Globus pallidus (tissue), 1 donor: ENCODE results near the gene SHISA6.

Experiments used
- DNase-seq: peaks from one replicate; pipeline ENCODE4 v3.0.0-alpha.2; 2015; ENCODE audit warnings: low spot score

SHISA6 gene

GRCh38 chr17:11583306-11583992 is 342.4 kb downstream of the SHISA6 start:
- DNase-seq: no peak

DNA sequence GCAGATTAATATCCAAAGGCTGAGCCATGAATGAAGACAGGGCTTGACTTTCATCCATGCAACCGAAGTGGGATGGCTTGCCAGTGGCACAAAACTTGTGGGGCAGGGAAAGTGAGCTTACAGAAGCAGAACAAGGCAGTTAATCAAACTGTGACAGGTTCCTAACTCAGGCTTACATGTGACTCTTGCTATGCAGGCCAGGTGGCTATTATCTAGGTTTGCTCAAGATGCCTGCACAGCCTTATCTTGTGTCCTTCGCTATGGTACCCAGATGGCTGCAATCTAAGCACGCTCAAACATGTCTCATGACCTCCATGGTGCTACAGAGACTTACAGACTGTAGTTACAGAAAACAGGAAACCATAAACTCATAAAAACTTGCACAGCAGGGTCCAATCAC is 348.7 kb downstream of the SHISA6 start:
- no peak for DNase-seq

DNA sequence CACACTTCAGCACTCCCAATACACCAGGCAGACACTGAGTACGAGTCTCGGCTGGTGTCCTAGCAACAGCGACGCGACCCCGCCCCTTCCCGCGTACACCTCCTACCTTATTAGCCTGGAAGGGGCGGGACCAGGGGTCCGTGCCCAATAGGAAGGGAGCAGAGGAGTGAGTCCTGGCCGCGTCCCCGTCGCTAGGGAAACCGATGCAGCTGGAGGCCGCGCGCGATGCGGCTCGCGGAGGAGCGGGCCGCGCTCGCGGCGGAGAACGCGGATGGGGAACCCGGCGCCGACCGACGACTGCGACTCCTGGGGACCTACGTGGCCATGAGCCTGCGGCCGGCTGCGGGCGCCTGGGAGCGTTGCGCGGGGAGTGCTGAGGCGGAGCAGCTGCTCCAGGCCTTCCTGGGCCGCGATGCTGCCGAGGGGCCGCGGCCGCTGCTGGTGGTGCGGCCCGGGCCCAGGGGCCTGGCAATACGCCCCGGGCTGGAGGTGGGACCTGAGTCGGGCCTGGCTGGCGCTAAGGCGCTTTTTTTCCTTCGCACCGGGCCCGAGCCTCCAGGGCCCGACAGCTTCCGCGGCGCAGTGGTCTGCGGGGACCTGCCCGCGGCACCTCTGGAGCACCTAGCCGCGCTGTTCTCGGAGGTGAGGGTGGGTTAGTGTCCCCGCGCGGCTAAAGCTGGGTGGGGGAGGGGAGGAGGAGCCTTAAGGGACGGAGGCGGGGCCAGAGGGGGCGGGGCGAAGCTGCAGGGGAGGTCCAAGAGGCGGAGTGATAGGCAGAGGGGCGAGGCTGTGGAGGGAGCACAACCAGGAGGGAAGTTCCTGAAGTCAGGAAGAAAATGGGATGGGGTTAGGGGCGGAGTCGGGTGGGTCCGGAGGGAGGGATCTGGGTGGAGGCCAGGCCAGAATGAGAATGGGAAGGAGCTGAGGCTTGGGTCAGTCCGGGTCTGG is 357.5 kb downstream of the SHISA6 start, which contains the start of gene DNAH9:
Gene DNAH9, plus strand, starts transcription at position 197 of the 948 bp plus-strand sequence. Its CDS starts 29 bp downstream, at position 226.
- peak; percentile 84 for DNase-seq

DNA sequence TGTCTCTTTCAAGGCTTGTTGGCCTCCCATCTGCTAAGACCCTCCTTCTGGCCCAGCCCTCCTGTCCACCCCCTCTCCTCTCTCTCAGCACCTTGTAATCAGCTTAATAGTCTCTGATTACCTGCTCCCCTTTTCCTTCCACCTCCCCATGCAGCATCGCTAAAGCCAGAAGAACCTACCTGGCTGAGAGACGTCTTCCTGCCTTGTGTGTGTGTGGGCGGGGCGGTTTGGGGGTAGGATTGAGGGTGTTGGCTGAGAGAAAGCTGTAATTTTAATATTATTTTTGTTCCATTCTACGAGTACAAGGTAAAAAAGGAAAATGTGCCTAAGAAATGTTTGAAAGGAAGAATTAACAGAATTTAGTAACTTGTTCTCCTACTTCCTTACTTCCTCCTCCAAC is 360.6 kb downstream of the SHISA6 start:
- no peak for DNase-seq

DNA sequence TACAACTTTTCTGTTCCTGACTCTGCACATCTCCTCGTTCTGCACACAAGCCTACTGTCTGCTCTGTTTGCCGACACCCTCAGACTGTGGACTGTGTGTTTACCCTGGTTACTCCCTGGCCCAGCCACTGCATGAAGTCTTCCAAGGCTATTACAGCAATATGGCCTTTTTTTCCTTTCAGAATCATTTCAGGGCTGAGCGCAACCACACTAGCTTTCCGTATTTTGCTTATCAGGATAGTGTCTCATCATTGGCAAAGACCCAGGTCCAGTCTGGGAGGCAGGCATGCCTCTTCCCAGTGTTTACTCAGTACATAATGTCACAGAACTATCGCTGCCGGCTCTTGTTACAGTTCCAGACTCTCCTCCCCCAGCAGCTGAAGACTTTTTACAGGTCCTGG is 367.4 kb downstream of the SHISA6 start:
- no peak for DNase-seq

DNA sequence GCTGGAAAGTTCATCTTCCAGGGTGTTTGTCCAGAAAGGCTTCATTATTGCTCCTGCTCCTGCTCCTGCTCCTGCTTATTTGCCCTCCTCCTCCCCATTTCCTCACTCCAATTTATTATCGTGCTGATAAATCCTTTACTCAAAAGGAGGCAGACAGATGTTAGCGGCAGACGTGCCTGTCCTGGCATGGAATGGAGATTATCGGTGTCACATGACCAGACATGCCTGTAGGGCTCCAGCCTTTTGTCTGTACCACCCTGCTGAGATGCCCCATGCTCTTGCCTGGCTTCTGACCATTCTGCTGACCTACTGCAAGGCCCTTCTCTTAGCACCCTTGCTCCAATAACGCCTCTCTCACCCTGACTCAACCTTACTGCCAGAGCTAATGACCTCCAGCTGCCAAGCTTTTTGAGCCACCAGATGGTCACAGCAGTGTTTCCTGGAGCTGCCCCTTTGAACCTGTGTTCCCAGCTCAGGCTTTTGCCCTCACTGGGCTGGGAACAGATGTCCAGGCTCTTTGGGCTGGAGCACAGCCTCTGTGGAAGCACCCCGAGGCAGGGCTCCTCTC is 370.1 kb downstream of the SHISA6 start:
- no peak for DNase-seq

- DNase-seq: no peak
These were observed 371.9 kb downstream of the SHISA6 start for GRCh38 chr17:11612956-11613355.
